Measurements from ENCODE around the gene OST4. TPM values are rescaled to one million over a fixed set of nuclear protein-coding genes. Genes with fewer than 3 reads are reported as not detected.

OST4 gene
- polyA plus RNA-seq, 1 donor (not counting 4 experiments of a cell fraction or from before 2014, with no cell fraction given), result 393 TPM

- Histone ChIP-seq H3K4me1 (ENCODE audit: control insufficient read depth, extremely low read depth, insufficient read depth, low read length) (no peaks in the 10 kb centered on the region), H3K9me3 (ENCODE audit: control insufficient read depth, low read depth, low read length) (no peaks in the 10 kb centered on the region), H3K4me3 (ENCODE audit: control insufficient read depth in 2 of 3, extremely low read depth in 1 of 3, insufficient read depth in 2 of 3, low read depth in 1 of 3, low read length in 3 of 3) (no peak overlapping the region), H3K9ac (ENCODE audit: control insufficient read depth, extremely low read depth, insufficient read depth, low read length) (no peak overlapping the region), H2AFZ (ENCODE audit: control insufficient read depth, low read length) (no peak overlapping the region), H3K9me1 (ENCODE audit: control insufficient read depth, extremely low read depth, insufficient read depth, low read length) (no peaks in the 10 kb centered on the region), H3K36me3 (ENCODE audit: control insufficient read depth in 2 of 2, extremely low read depth in 1 of 2, insufficient read depth in 2 of 2, low read length in 2 of 2) (peaks cover 13 to 16% of the 10 kb centered on the region in 2 experiments), H4K20me1 (ENCODE audit: control insufficient read depth, extremely low read depth, insufficient read depth, low read length) (no peaks in the 10 kb centered on the region), H3K79me2 (ENCODE audit: control insufficient read depth, insufficient read depth, low read length) (no peaks in the 10 kb centered on the region), H3K27ac (ENCODE audit: control insufficient read depth, insufficient read depth, low read length) (no peak overlapping the region), H3K27me3 (ENCODE audit: control insufficient read depth, extremely low read depth, insufficient read depth, low read length) (no peaks in the 10 kb centered on the region), H3K4me2 (ENCODE audit: control insufficient read depth, extremely low read depth, insufficient read depth, low read depth, low read length) (no peak overlapping the region)
- DNase-seq (ENCODE audit: low read depth, low spot score) (no peak), FAIRE-seq (no peak)
- dilution Hi-C loops (cut with MboI; ENCODE audit: extremely low pct_ligation_motif_present, low sequenced_read_pairs), result no loop called here
- TF ChIP-seq EZH2 (IDR thresholded peaks at IDR 0.05; ENCODE audit: low read length) (no peak), CTCF (optimal IDR thresholded peaks at IDR 0.05 in 1 of 3, IDR thresholded peaks at IDR 0.05 in 1 of 3, conservative IDR thresholded peaks at IDR 0.05 in 1 of 3; ENCODE audit: extremely low read depth in 1 of 3, insufficient read depth in 2 of 3, low read length in 3 of 3) (no peak)
Observed at GRCh38 chr2:27060323-27060722, 11.1 kb downstream of the OST4 start.

- Histone ChIP-seq H2AFZ (ENCODE audit: control insufficient read depth, low read length) (no peak overlapping the region), H4K20me1 (ENCODE audit: control insufficient read depth, extremely low read depth, insufficient read depth, low read length) (no peaks in the 10 kb centered on the region), H3K27me3 (ENCODE audit: control insufficient read depth, extremely low read depth, insufficient read depth, low read length) (no peaks in the 10 kb centered on the region), H3K27ac (ENCODE audit: control insufficient read depth, insufficient read depth, low read length) (no peak overlapping the region), H3K4me2 (ENCODE audit: control insufficient read depth, extremely low read depth, insufficient read depth, low read depth, low read length) (no peak overlapping the region), H3K4me1 (ENCODE audit: control insufficient read depth, extremely low read depth, insufficient read depth, low read length) (no peaks in the 10 kb centered on the region), H3K36me3 (ENCODE audit: control insufficient read depth in 2 of 2, extremely low read depth in 1 of 2, insufficient read depth in 2 of 2, low read length in 2 of 2) (peaks cover 16 to 19% of the 10 kb centered on the region in 2 experiments), H3K9ac (ENCODE audit: control insufficient read depth, extremely low read depth, insufficient read depth, low read length) (no peak overlapping the region), H3K9me1 (ENCODE audit: control insufficient read depth, extremely low read depth, insufficient read depth, low read length) (no peaks in the 10 kb centered on the region), H3K4me3 (ENCODE audit: control insufficient read depth in 2 of 3, extremely low read depth in 1 of 3, insufficient read depth in 2 of 3, low read depth in 1 of 3, low read length in 3 of 3) (no peak overlapping the region), H3K9me3 (ENCODE audit: control insufficient read depth, low read depth, low read length) (no peaks in the 10 kb centered on the region), H3K79me2 (ENCODE audit: control insufficient read depth, insufficient read depth, low read length) (no peaks in the 10 kb centered on the region)
- TF ChIP-seq CTCF (optimal IDR thresholded peaks at IDR 0.05 in 1 of 3, IDR thresholded peaks at IDR 0.05 in 1 of 3, conservative IDR thresholded peaks at IDR 0.05 in 1 of 3; ENCODE audit: extremely low read depth in 1 of 3, insufficient read depth in 2 of 3, low read length in 3 of 3) (no peak), EZH2 (IDR thresholded peaks at IDR 0.05; ENCODE audit: low read length) (no peak)
- dilution Hi-C loops (cut with MboI; ENCODE audit: extremely low pct_ligation_motif_present, low sequenced_read_pairs), result no loop called here
- FAIRE-seq (no peak), DNase-seq (ENCODE audit: low read depth, low spot score) (no peak)
Observed at GRCh38 chr2:27059141-27059820, 12.2 kb downstream of the OST4 start.
